ENCODE results near the gene DPY19L2.
"Not testable (repeated sequence)": the region's sequence is repeated elsewhere in the genome, so short reads cannot be mapped to it uniquely, and the experiment has no call there.

DNA sequence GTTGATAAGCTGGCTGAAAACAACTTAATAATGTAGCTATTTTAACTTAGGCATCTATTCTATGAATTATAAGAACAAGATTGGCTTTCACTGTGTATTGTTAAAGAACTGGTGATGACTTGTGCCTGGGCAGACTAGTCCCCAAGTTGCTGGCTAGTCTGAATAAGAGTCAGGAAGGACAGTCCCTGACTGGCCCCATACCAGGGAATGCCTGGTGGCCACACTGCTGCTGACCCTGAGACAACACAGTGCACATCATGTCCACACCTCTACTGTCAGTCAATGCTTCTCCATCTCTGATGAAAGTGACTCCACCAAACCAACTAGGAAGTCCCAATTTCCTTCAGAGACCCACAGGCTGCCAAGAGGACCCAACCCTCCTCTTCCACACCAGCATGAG, 130.5 kb downstream of the DPY19L2 start:
- TF ChIP-seq, protein P1, sequence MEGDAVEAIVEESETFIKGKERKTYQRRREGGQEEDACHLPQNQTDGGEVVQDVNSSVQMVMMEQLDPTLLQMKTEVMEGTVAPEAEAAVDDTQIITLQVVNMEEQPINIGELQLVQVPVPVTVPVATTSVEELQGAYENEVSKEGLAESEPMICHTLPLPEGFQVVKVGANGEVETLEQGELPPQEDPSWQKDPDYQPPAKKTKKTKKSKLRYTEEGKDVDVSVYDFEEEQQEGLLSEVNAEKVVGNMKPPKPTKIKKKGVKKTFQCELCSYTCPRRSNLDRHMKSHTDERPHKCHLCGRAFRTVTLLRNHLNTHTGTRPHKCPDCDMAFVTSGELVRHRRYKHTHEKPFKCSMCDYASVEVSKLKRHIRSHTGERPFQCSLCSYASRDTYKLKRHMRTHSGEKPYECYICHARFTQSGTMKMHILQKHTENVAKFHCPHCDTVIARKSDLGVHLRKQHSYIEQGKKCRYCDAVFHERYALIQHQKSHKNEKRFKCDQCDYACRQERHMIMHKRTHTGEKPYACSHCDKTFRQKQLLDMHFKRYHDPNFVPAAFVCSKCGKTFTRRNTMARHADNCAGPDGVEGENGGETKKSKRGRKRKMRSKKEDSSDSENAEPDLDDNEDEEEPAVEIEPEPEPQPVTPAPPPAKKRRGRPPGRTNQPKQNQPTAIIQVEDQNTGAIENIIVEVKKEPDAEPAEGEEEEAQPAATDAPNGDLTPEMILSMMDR (conservative IDR thresholded peaks at IDR 0.05) = not testable (repeated sequence)
- TF ChIP-seq EZH2 (IDR thresholded peaks at IDR 0.05; ENCODE audit: low read depth) = not testable (repeated sequence)
